Neuronal stem cell (in vitro differentiated cells): ENCODE measurements around the gene HOXA3.

ENCODE experiments used
- DNase-seq: peaks from one replicate; pipeline ENCODE4 v3.0.0-alpha.2; 2013; ENCODE audit warnings: low spot score
- H2AFZ ChIP-seq: one replicate; pipeline ENCODE4 v1.6.1; 2013; ENCODE audit warnings: mild to moderate bottlenecking, low read length, inconsistent platforms
- H2AK5ac ChIP-seq: 2 replicates; pipeline ENCODE4 v1.6.1; 2013; ENCODE audit warnings: low read depth, mild to moderate bottlenecking, inconsistent platforms, low read length, moderate library complexity, mixed read lengths
- H2BK120ac ChIP-seq: 2 replicates; pipeline ENCODE4 v1.6.1; 2013; ENCODE audit warnings: low read depth, mild to moderate bottlenecking, inconsistent platforms, low read length, moderate library complexity, mixed read lengths
- H2BK12ac ChIP-seq: one replicate; pipeline ENCODE4 v1.6.1; 2013; ENCODE audit warnings: low read length, inconsistent platforms
- H2BK15ac ChIP-seq: 2 replicates; pipeline ENCODE4 v1.6.1; 2013; ENCODE audit warnings: mild to moderate bottlenecking, low read length, inconsistent platforms, mixed read lengths
- H2BK5ac ChIP-seq: one replicate; pipeline ENCODE4 v1.6.1; 2013; ENCODE audit warnings: inconsistent platforms, mild to moderate bottlenecking, low read length, moderate library complexity
- H3K14ac ChIP-seq: one replicate; pipeline ENCODE4 v1.6.1; 2013; ENCODE audit warnings: low read length, inconsistent platforms
- H3K18ac ChIP-seq: 2 replicates; pipeline ENCODE4 v1.6.1; 2013; ENCODE audit warnings: low read length, inconsistent platforms
- H3K23ac ChIP-seq: 2 replicates; pipeline ENCODE4 v1.6.1; 2013; ENCODE audit warnings: low read depth, mild to moderate bottlenecking, mixed read lengths, low read length, inconsistent platforms; ENCODE audit not compliant: poor library complexity
- H3K27ac ChIP-seq: replicated peaks from 3 replicates; pipeline ENCODE4 v1.5.1; 2013; ENCODE audit warnings: low read length, inconsistent platforms
- H3K27me3 ChIP-seq, 3 experiments: 2 replicates each; pipeline ENCODE4 v1.6.1; 2013; ENCODE audit warnings: low read length in 3 of 3, mild to moderate bottlenecking in 2 of 3, inconsistent platforms in 1 of 3, low read depth in 1 of 3, mixed read lengths in 1 of 3, moderate library complexity in 1 of 3; ENCODE audit not compliant: control insufficient read depth in 3 of 3, insufficient read depth in 3 of 3
- H3K36me3 ChIP-seq, 2 donors: replicated peaks in 1 of 2; 2 replicates each; pipeline ENCODE4 v1.6.1; 2013; ENCODE audit warnings: low read length in 2 of 2; ENCODE audit not compliant: control insufficient read depth in 2 of 2, insufficient read depth in 2 of 2
- H3K4ac ChIP-seq: 2 replicates; pipeline ENCODE4 v1.6.1; 2013; ENCODE audit warnings: inconsistent platforms, mild to moderate bottlenecking, low read length, moderate library complexity
- H3K4me1 ChIP-seq, 2 donors: 1 replicate in 1 of 2; 2 replicates in 1 of 2; pipeline ENCODE4 v1.6.1; 2013; ENCODE audit warnings: low read length in 2 of 2, low read depth in 1 of 2; ENCODE audit not compliant: control insufficient read depth in 2 of 2, insufficient read depth in 1 of 2
- H3K4me2 ChIP-seq: one replicate; pipeline ENCODE4 v1.6.1; 2013; ENCODE audit warnings: mild to moderate bottlenecking, low read length, inconsistent platforms; ENCODE audit not compliant: insufficient read depth, poor library complexity, severe bottlenecking
- H3K4me3 ChIP-seq, 2 donors: 2 replicates each; pipeline ENCODE4 v1.5.1; 2013; ENCODE audit warnings: low read length in 2 of 2, mild to moderate bottlenecking in 2 of 2, inconsistent platforms in 1 of 2, moderate library complexity in 1 of 2
- H3K79me1 ChIP-seq: one replicate; pipeline ENCODE4 v1.6.1; 2013; ENCODE audit warnings: low read depth, mild to moderate bottlenecking, inconsistent platforms, low read length, moderate library complexity
- H3K9ac ChIP-seq: one replicate; pipeline ENCODE4 v1.6.1; 2013; ENCODE audit warnings: mild to moderate bottlenecking, low read depth, low read length, inconsistent platforms; ENCODE audit not compliant: poor library complexity
- H3K9me3 ChIP-seq, 2 donors: replicated peaks in 1 of 2; 2 replicates each; pipeline versions ENCODE3 to v1.6.1; 2013; ENCODE audit warnings: low read length in 2 of 2, mild to moderate bottlenecking in 2 of 2, inconsistent platforms in 1 of 2, low read depth in 1 of 2, mixed read lengths in 1 of 2, moderate library complexity in 1 of 2; ENCODE audit not compliant: control insufficient read depth in 2 of 2, insufficient read depth in 1 of 2
- H4K8ac ChIP-seq: one replicate; pipeline ENCODE4 v1.6.1; 2013; ENCODE audit warnings: low read depth, mild to moderate bottlenecking, inconsistent platforms, low read length, moderate library complexity
- H4K91ac ChIP-seq: one replicate; pipeline ENCODE4 v1.6.1; 2013; ENCODE audit warnings: low read length, low read depth, mild to moderate bottlenecking, inconsistent platforms; ENCODE audit not compliant: poor library complexity
- WGBS, 2 donors: extraction: QIAGEN DNeasy Blood & Tissue Kit; methylation state at CpG; one replicate each; pipeline ENCODE4 v1.1.7; 2013; ENCODE audit warnings: missing lambda C conversion rate in 2 of 2, mixed read lengths in 1 of 2; ENCODE audit not compliant: insufficient read length in 2 of 2, insufficient replicate concordance in 1 of 2; ENCODE audit errors: extremely low coverage in 2 of 2; 5-methylcytosine and 5-hydroxymethylcytosine counted together

The HOXA3 gene

GRCh38 chr7:27143023-27143949 lies 9.1 kb downstream of the HOXA3 start, which contains the start of gene HOXA5:
Gene HOXA5 (minus strand): TSS chr7:27143681. CDS start chr7:27143607, 74 bp downstream.
- H2BK12ac ChIP-seq: no peak within 1 kb of the TSS
- H3K4me2 ChIP-seq: peak within 1 kb of the TSS; percentile 59
- H3K18ac ChIP-seq: no peak within 1 kb of the TSS
- no CpG with 5 or more reads among the region's 86 CpGs for WGBS, 2 donors
- no peak within 1 kb of the TSS for H2BK5ac ChIP-seq
- no peaks in the 10 kb centered on the region for H3K79me1 ChIP-seq
- peak within 1 kb of the TSS; percentile 1 to 63 for H3K4me3 ChIP-seq
- no peak within 1 kb of the TSS for H3K9ac ChIP-seq
- peaks cover 66 to 100% (median 99%) of the 10 kb centered on the region in 3 experiments for H3K27me3 ChIP-seq
- H3K23ac ChIP-seq: peak within 1 kb of the TSS; percentile 29
- no peak within 1 kb of the TSS for H2AK5ac ChIP-seq
- H3K14ac ChIP-seq: peak within 1 kb of the TSS; percentile 23
- no peaks in the 10 kb centered on the region for H3K36me3 ChIP-seq
- H4K91ac ChIP-seq: no peak within 1 kb of the TSS
- peak; percentile 67 for DNase-seq
- H2BK120ac ChIP-seq: no peak within 1 kb of the TSS
- H3K4ac ChIP-seq: no peak within 1 kb of the TSS
- H4K8ac ChIP-seq: no peak within 1 kb of the TSS
- H3K27ac ChIP-seq: no peak within 1 kb of the TSS
- peaks cover 3 to 18% of the 10 kb centered on the region in 2 donors for H3K9me3 ChIP-seq
- peak within 1 kb of the TSS; percentile 87 for H2AFZ ChIP-seq
- H2BK15ac ChIP-seq: no peak within 1 kb of the TSS
- H3K4me1 ChIP-seq: no peaks in the 10 kb centered on the region

DNA sequence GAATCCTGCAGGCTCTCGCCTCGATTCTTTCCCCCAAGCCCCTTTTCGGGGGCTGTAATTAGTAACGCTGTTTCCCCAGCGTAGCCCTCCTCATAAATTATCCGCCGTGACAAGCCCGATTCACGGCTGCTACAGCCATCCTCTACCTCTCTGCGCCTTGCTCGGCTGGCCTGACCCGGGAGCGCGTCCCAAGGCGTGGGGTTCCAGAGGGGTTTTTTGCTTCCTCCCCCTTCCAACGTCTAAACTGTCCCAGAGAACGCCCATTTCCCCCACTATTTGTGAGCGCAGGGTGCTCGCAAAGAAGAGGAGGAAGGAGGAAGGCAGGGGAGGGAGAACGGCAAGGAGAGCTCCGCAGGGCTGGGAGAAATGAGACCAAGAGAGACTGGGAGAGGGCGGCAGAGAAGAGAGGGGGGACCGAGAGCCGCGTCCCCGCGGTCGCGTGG lies 9.8 kb downstream of the HOXA3 start:
- H4K91ac ChIP-seq: no peak overlapping the region
- H3K27me3 ChIP-seq: peaks cover 59 to 100% (median 100%) of the 10 kb centered on the region in 3 experiments
- H2BK5ac ChIP-seq: no peak overlapping the region
- no peak overlapping the region for H3K9ac ChIP-seq
- no peaks in the 10 kb centered on the region for H3K36me3 ChIP-seq
- no peak overlapping the region for H2BK120ac ChIP-seq
- no peak overlapping the region for H3K27ac ChIP-seq
- peak overlapping the region; percentile 59 for H3K4me2 ChIP-seq
- H3K4me3 ChIP-seq: no peak overlapping the region
- H2BK12ac ChIP-seq: no peak overlapping the region
- H2BK15ac ChIP-seq: no peak overlapping the region
- H3K9me3 ChIP-seq: peaks cover 3 to 14% of the 10 kb centered on the region in 2 donors
- H2AFZ ChIP-seq: peak overlapping the region; percentile 87
- no peak overlapping the region for H3K4ac ChIP-seq
- H3K79me1 ChIP-seq: no peaks in the 10 kb centered on the region
- H4K8ac ChIP-seq: no peak overlapping the region
- H2AK5ac ChIP-seq: no peak overlapping the region
- WGBS, 2 donors: no CpG with 5 or more reads among the region's 29 CpGs
- H3K4me1 ChIP-seq: no peaks in the 10 kb centered on the region
- H3K14ac ChIP-seq: no peak overlapping the region
- H3K23ac ChIP-seq: peak overlapping the region; percentile 29
- no peak for DNase-seq
- no peak overlapping the region for H3K18ac ChIP-seq

- Histone ChIP-seq H3K4ac (no peak overlapping the region), H3K36me3 (no peaks in the 10 kb centered on the region), H4K91ac (no peak overlapping the region), H3K4me3 (no peak overlapping the region), H3K27me3 (peaks cover 56 to 100% (median 100%) of the 10 kb centered on the region in 3 experiments), H3K79me1 (no peaks in the 10 kb centered on the region), H2BK120ac (no peak overlapping the region), H2AK5ac (no peak overlapping the region), H2AFZ (peak overlapping the region; percentile 87), H3K23ac (no peak overlapping the region), H3K18ac (no peak overlapping the region), H3K27ac (no peak overlapping the region), H3K14ac (no peak overlapping the region), H3K9me3 (peaks cover 3 to 12% of the 10 kb centered on the region in 2 donors), H2BK15ac (no peak overlapping the region), H2BK5ac (no peak overlapping the region), H3K4me2 (no peak overlapping the region), H2BK12ac (no peak overlapping the region), H3K9ac (no peak overlapping the region), H4K8ac (no peak overlapping the region), H3K4me1 (no peaks in the 10 kb centered on the region)
- WGBS, 2 donors: no CpG with 5 or more reads among the region's 30 CpGs
- DNase-seq: no peak
These were observed 10.3 kb downstream of the HOXA3 start for GRCh38 chr7:27141923-27142579.
